WTC11 (cell line): ENCODE data around the gene KLHL26.
"Not testable (repeated sequence)": the region's sequence is repeated elsewhere in the genome, so short reads cannot be mapped to it uniquely, and the experiment has no call there.

Experiments
- ZBTB21 ChIP-seq: sonication (generic); formaldehyde crosslinking; IDR thresholded peaks from 2 replicates; pipeline ENCODE4 v1.8.1; 2023; ENCODE audit warnings: mild to moderate bottlenecking, missing genetic modification reagents, borderline replicate concordance
- TF ChIP-seq, protein P1 (sequence below): fragments of 200-600 bp; IDR thresholded peaks from 2 replicates; pipeline ENCODE4 v1.8.0; 2022; ENCODE audit warnings: antibody characterized with exemption

- TF ChIP-seq, protein P1, sequence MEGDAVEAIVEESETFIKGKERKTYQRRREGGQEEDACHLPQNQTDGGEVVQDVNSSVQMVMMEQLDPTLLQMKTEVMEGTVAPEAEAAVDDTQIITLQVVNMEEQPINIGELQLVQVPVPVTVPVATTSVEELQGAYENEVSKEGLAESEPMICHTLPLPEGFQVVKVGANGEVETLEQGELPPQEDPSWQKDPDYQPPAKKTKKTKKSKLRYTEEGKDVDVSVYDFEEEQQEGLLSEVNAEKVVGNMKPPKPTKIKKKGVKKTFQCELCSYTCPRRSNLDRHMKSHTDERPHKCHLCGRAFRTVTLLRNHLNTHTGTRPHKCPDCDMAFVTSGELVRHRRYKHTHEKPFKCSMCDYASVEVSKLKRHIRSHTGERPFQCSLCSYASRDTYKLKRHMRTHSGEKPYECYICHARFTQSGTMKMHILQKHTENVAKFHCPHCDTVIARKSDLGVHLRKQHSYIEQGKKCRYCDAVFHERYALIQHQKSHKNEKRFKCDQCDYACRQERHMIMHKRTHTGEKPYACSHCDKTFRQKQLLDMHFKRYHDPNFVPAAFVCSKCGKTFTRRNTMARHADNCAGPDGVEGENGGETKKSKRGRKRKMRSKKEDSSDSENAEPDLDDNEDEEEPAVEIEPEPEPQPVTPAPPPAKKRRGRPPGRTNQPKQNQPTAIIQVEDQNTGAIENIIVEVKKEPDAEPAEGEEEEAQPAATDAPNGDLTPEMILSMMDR, result not testable (repeated sequence)
- not testable (repeated sequence) for TF ChIP-seq ZBTB21 (CRISPR knock-in tag)
These were observed 43.3 kb downstream of the KLHL26 start for GRCh38 chr19:18680148-18680547.
